ENCODE measurements around the gene RELB.

RELB gene

DNA sequence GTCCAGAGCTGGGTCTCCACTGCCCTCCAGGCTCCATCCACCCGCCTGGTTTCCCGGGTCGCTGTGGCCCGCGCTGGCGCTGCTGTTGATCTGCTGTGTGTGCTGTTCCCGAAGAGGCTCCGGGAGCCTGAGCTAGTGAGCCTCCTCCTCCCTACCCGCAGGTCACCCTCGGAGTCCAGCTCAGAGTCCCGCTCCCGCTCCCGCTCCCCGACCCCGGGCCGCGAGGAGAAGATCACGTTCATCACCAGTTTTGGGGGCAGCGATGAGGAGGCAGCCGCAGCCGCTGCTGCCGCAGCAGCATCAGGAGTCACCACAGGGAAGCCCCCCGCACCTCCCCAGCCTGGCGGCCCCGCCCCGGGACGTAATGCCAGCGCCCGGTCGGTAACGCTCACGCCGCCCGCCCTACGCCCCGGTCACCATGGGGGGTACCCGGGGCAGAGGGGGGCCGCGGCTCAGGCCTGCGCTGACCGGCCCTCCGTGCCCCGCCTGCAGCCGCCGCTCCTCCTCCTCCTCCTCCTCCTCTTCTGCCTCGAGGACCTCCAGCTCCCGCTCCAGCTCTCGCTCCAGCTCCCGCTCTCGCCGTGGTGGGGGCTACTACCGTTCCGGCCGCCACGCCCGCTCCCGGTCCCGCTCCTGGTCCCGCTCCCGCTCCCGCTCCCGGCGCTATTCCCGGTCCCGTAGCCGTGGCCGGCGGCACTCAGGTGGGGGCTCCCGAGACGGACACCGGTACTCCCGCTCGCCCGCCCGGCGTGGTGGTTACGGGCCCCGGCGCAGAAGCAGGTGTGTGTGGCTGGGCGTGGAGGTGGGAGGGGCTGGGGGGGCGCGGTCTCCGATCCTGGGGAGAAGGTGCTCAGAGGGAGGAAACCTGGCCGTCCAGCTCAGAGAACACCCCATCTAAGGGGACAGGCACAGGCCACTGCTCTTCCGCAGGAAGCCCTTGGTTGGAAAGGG is 62.9 kb downstream of the RELB start:
- DNase-seq: no peak

DNA sequence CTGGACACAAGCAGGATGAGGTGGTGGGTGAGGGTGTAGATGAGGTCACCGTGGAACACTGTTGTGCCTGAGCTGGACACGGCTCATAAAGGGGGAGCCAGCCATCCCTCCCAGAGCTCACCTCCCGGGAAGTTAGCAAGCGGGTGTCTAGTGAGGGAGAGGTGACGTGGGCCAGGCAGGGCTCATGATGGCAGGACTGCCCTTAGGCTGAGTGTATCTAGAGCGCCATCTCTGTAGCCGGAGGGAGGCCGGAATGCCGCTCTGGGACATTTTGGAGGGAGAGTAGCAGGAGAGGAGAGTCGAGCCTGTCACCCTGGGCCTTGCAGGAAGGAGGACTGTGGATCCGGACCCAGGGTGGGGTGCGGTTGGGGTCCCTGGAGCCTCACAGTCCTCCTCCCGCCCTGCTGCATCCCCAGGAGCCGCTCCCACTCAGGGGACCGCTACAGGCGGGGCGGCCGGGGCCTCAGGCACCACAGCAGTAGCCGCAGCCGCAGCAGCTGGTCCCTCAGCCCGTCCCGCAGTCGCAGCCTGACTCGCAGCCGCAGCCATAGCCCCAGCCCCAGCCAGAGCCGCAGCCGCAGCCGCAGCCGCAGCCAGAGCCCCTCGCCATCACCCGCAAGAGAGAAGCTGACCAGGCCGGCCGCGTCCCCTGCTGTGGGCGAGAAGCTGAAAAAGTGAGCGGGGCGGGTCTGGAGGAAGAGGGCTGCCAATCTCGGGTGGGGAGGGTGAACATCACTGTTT is 65.8 kb downstream of the RELB start:
- no peak for DNase-seq

DNA sequence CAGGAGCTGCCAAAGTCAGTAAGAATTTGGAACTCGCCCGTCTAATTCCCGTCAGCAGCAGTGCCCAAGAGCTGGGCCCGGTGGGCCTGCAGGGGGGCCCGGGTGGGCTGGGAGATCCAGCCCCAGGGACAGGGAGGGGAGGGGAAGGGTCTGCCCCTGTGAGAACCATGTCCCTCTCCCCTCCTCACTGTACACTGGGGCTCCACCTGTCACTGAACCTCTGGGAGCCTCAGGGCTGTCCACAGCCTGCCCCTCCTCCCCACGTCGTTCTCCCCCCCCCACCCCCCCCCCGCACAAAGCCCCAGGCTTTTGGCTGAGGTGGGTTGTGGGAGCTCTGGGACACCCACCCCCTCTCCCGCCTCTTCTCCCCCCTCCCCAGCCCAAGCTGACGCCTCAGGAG is 66.8 kb downstream of the RELB start:
- no peak for DNase-seq

DNA sequence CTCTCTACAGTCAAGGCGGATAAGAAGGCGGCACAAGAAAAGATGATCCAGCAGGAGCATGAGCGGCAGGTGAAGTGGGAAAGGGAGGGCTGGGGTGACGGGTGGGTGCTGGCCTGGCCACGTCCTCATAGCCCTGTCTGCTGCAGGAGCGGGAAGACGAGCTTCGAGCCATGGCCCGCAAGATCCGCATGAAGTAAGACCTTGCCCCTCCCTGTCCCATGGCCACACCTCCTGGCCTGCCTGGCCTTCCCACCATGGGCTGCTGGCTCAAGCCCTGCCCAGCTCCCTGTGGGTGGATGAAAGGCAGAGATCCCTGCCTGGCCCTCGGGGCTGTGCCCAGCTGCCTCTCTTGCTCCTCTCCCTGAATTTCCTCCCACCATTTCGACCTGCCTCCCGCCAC is 67.8 kb downstream of the RELB start:
- no peak for DNase-seq

DNA sequence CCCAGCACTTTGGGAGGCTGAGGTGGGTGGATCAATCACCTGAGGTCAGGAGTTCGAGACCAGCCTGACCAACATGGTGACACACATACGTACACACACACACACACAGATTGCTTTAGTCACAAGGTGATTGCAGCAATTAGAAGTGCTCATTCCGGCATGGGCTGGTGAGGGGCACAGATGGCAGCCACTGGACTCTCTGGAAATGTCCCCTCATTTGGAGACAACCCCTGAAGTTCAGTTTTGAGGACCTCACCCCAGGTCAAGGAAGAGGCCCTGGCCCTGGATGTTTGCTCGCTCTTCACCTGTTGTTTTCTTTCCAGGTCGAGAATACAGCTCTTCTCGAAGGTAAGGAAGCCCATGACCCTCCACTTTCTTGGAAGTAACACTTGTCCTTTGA is 69.0 kb downstream of the RELB start:
- DNase-seq: no peak

DNA sequence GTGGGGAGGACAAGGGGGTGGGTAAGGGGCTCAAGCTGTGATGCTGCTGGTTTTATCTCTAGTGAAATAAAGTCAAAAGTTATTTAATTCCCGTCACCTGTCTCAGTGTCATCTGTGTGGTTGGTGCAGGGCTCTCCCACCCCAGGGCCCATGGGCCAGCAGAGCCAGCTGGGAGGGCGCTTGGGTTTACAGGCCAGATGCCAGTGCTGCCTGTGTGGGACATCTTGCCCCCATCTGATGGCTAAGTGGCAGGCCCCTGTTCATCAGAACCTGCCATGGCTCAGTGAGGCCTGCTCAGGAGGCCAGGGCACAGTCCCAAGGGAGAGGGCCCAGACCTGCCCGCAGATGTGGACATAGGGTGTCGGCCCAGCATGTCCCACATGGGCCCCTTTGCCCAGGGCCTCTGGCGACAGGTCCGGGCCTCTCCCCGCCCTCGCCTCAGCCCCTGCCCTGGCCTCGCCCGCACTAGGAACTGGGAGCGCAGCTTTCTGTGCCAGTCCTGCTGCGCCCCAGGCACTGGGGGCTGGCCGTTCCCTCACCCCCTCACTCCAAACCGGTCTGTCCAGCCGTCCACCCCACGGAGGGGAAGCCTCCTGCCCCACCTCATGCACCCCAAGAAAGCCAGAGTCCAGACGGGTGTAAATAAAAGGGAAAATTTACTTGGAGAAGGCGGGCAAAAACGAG is 69.7 kb downstream of the RELB start:
- no peak for DNase-seq

DNA sequence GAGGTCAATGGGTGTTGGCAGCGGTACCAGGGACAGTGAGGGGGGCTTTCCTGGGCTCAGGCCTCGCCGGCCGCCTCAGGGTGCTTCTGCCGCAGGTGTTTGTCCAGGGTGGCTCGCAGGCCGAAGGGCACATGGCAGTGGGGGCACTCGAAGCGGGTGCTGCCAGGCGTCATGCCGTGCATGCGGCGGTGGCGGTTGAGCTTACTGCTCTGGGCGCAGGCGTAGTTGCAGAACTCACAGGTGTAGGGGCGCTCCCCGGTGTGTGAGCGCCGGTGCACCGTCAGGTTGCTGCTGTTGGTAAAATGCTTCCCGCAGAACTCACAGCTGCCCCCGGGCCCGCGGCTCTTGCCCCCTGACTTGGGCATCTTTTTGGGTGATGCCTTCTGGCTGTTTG is 70.3 kb downstream of the RELB start:
- no peak for DNase-seq

DNA sequence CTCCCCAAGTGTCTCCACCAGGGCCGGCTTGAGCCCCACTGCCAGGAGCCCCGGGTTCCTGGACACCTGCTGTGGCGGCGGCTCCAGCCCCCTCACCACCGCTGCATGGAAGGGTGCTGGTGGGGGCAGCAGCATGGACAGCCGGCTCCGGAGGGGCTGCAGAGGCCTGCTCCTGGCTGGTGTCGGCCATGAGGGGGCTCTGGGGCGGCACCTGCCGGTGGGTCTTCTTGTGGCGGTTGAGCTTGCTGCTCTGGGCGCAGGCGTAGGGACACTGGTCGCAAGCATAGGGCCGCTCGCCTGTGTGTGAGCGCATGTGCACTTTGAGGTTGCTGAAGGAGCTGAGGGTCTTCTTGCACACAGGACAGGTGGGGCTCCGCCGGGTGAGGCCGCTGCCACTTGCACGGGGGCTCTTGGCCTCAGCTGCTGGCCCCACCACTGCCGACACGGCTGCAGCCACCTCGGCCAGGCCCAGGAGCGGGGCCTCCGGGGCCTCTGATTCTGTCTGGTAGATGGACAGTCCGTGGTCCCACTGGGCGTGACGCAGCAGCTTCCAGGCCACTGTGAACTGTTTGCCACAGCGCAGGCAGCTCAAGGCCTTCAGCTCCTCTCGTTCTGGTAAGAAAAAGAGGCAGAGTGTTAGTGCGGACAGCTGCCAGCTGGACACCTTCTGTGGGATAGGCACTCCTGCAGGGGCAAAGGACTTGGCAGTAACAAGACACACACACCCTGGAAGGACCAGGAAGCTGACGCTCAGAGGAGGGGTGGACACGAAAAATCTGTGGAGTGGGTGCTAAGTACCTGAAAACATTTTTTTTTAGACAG is 70.9 kb downstream of the RELB start:
- DNase-seq: no peak

DNA sequence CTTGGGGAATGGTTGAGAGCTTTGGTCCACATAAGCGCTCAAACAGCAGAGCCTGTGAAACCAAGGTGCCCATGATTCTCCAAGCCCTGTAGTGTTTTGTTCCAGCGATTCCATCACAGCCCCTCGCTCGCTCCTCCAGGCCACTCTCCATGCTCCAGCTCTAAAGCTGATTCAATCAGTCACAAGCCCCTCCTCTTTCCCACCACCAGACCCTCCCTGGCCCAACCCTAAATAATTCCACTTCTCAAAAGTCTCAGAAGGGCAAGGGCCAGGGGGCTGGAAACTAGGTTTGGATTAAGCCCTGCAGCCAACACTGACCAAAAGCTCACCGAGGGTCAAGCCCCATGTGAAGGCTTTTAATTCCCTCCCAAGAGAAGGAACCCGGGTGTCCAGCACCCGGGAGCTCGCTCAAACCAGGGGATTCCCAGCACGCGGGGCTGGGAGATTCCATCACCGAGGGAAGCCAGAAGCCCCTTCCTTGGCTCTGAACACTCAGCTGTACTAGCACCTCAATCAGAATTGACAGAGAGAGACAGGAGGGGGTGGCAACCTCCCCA is 73.6 kb downstream of the RELB start:
- no peak for DNase-seq

DNA sequence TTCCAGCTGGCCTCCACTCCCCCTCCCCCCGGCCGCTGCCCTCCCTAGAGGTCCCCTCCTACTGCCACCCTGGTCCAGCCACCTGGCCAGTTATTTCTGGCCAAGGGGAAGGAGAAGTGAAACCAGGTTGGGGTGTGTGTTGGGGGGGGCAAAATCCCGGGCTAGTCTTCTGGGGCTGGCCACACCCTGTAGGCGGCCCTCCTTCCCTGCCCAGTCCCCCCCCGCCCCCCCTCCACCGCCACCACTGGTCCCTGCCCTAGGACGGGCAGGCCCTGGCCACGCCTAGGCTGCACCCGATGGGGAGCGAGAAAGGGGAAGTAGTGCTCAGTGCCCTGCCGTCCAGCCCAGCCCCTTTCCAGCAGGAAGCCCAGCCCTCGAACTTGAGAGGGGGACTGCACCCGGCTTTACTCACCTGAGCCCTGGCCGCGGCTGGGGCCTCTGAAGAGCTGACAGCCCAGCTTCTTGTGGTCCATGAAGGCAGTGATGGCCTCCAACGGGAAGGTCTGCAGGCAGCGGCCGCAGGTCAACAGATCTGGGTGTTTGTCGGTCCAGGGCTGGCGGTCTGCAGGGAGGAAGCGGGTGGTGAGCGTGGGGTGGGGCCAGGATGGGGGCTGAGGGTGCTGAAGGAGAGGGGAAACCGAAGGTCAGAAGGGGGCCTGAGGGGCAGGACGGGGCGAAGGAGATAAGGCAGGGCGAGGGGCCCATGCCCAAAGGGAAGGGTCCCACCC is 74.2 kb downstream of the RELB start:
- peak; percentile 72 for DNase-seq

DNA sequence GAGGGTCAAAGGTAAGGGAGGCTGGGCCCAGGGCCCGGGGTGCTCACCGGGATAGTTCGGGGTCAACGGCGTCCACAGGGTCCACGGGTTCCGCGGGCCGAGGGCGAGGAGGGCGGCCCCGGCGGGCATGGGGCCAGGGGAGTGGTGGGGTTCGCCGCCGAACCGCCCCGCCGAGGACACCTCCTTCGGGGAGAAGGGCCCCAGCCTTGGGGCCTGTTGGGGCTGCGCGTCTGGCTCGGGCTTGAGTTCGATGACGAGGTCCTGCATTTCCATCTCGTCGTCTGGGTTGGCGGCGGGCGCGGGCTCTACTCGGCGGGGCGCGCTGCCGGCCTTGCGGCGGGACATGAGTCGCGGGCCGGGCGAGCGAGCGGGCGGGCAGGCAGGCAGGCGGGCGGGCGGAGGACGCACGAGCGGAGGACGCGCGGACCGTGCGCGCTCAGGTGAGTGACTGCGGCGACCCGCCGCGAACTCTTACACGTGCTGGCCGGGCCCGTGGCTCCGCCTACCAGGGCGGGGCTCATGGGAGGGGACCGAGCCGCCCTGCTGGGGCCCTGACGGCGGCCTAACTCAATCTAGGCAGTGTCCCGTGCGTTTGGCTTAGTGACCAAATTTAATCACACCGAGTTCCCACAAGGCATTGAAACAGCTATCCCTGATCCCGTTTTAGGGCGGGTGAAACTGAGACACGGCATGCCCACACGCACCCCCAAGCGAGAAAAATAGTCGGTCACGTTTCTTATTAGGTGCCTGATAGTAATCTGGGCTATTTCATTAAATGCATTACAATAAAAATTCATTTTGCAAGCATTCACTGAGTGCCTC is 75.0 kb downstream of the RELB start, which contains the start of gene ZNF296:
Gene ZNF296, minus strand, starts transcription at position 450 of the 822 bp plus-strand sequence. Its CDS starts 105 bp downstream, at position 345.
- DNase-seq: peak; percentile 89

DNA sequence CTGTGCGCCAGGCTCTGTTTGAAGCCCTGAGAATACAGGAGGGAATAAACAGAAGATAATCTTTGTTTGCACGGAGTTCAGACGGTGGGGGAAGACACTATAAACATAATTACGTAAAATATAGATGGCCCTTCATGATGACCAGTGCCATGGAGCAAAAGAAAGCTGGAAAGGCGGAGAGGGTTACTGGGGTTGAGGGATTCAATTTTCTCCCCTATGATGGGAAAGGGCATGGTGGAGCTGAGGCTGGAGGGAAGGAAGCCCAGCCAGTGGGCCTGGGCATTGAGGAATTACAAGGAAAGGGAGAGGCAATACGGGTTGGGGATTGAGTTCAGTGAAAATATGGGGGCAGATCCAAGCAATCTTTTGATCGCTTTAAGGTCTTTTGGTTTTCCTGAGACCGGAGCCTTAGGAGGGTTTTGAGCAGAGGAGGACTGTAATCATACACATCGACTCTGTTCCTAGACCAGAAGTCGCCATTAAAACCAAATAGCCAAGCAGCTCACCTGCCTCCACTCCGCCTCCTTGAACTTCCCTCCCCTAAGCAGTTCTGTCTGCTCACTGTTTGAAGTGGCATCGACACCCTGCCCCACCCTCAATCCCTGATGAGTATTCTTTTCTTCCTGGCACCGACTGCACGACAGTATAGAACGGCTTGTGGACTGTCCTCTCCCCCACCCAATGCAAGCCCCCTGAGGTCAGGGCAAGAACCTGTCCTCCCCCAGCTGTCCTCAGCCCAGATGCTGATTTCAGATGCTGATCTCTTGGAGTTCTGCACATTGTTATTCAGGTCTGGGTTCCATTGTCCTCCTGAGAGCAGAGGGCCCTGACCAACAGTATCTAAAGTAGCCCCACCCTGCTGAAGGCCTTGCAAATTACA is 75.8 kb downstream of the RELB start:
- no peak for DNase-seq

DNA sequence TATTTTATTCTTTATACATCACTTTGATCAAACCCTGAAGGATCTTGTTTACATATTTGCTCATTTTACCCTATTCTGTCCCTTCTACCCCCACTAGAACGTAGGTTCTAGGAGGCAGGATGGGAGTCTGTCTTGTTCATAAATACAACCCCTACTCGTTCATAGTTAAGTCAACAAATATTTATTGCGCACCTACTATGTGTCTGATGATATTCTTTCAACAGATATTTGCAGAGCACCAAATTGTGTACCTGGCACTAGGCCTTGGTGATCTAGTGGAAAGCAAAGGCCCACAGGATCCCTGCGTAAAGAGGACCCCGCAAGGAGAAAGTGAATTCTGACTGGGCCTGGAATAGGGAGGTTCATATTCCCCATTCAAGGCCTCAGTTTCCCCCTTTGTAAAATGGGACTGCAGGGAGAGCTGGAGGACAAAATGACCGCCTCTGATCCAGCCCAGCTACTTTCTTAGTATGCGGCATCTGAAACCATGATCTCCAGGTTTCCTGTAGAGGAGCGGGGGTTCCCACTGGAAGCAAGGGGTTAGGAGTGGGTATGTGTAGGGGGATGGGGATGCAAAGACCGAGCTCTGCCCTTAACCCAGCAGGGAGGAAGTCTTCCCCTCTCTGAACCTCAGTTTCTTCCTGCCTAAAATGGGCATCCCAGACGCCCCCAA is 77.3 kb downstream of the RELB start:
- DNase-seq: no peak

DNA sequence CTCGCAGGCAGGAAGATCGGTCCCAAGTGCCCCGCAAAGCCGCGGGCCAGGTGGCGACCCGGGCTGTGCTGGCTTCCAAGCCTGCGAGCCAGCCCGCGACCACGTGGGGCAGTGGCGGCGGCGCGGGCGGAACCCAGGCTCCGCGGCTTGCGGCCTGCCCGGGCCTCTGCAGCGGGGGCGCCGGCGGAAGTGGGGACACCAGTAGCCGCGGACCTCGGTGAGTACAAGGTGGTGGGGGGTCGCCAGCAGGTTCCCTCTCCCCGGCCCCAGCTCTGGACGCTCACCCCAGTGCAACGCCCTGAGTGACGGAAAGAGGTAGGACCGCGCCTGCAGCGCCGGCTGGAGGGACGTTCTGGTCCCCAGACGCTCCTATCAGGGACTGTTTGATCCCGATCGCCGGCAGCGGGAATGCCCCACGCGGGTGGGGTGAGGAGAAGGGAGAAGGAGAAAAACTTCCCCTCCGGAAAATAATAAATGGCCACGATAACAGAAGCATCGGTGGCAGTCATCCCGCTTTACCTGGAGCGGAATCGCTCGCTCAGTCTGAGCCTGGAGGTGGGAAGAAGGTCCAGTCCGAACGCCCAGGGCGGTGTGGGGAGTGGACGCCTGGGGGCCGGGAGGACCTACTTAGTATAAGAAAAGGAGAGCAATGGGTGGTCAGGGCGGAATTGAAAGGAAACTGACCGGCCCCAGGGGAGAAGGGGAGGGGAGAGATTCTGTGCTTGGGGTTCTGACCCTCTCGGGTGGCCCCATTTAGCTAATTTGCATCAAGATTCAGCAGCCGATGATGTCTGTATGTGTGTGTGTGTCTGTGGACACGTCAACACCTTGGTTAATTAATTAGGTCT is 78.0 kb downstream of the RELB start, which contains the start of gene GEMIN7:
Gene GEMIN7, plus strand, starts transcription at position 198 of the 848 bp plus-strand sequence. CDS start 10,855 bp downstream, outside the sequence.
- DNase-seq: peak; percentile 94

DNA sequence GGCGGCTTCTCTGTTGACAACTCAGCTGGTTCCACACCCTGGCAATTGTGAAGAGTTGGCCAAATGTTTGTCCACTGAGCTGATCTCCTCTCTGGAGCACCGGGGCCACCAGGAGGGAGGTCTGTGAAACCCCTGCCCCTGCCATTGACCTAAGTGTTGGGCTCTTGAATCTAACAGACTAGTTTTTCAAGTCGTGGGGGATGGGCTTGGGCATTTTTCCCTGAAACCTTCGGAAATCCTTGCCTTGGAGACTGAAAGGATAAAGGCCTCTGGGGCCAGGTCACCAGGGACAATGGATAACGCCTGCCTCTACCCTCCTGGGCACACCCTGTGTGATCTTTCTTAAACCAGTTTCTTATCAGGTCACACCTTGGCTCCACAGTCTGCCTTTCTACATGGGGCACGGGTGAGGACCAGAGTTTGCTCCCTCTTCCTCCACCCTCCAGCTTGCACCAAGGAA is 78.7 kb downstream of the RELB start:
- DNase-seq: no peak

DNA sequence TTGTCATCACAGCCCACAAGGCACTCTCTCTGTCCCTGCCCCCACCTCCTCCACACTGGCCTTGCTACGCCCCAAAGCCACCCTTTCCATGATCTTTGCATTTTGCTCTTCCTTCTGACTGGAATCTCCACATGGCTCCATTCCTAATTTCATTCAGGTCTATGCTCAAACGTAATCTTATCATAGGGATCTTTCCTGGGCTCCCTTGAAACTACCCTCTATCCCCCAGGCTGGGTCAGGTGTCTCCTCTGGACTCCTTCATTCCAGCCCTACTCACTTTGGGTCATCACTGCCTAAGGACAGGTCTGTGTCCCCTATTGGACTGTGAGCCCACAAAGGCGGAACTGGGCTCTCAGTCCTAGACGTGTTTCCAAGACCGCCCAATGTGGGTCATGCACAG is 80.9 kb downstream of the RELB start:
- no peak for DNase-seq

DNA sequence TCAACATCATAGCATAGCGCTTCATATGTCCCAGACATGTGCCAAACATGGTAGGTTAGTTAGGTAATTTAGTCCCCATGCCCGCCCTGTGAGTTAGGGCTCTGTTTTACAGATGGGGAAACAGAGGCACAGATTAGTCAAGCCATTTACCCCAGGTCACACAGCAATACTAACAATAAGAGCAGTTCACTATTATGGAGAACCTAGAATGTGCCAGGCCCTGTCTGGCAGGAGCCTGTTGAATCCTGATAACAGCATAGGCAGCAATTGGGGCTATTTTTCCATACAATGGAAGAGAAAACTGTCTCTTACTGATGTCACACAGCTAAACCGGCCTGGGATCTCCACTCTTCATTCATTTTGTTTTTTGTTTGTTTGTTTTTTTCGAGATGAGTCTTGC is 85.2 kb downstream of the RELB start:
- no peak for DNase-seq

DNA sequence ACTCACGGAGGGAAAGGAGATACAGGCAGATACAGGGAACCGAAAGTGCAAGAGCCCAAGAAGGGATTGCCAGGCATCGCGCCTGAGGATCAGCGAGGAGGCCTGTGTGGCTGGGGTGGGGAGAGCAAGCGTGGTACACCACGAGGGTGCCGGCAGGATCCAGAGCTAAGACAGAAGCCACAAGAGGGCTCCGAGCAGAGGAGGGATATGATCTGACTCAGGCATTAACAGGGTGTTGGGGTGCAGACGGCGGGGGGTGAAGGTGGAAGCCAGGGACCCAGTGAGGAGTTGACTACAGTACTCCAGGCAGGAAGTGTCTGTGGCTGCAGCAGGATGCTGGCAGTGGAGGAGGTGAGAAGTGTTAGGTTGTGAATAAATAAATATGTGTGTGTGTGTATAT is 86.3 kb downstream of the RELB start:
- peak; percentile 69 for DNase-seq
